ENCODE results near the gene CNST.
"Not testable (repeated sequence)": the region's sequence is repeated elsewhere in the genome, so short reads cannot be mapped to it uniquely, and the experiment has no call there.

DNA sequence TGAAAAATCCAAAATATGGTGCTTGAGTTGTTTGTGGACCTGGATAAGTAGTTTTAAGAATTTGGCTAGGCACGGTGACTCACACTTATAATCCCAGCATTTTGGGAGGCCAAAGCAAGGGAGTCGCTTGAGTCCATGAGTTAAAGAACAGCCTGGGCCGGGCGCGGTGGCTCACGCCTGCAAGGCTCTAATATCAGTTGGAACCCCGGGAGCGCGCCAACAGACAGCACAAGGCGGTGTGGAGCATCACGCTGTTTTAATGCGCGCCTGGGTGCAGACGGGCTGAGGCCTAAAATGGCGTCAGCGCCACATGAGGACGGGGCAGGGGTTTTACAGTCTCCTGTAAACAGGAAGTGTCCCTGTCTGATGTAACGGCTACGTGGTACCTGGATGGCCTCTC is 39.0 kb downstream of the CNST start:
- TF ChIP-seq, protein P1, sequence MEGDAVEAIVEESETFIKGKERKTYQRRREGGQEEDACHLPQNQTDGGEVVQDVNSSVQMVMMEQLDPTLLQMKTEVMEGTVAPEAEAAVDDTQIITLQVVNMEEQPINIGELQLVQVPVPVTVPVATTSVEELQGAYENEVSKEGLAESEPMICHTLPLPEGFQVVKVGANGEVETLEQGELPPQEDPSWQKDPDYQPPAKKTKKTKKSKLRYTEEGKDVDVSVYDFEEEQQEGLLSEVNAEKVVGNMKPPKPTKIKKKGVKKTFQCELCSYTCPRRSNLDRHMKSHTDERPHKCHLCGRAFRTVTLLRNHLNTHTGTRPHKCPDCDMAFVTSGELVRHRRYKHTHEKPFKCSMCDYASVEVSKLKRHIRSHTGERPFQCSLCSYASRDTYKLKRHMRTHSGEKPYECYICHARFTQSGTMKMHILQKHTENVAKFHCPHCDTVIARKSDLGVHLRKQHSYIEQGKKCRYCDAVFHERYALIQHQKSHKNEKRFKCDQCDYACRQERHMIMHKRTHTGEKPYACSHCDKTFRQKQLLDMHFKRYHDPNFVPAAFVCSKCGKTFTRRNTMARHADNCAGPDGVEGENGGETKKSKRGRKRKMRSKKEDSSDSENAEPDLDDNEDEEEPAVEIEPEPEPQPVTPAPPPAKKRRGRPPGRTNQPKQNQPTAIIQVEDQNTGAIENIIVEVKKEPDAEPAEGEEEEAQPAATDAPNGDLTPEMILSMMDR (IDR thresholded peaks at IDR 0.05), result not testable (repeated sequence)
- not testable (repeated sequence) for TF ChIP-seq EP300, POLR2A (IDR thresholded peaks at IDR 0.05)

Measured in suprapubic skin (tissue), 3 donors.